NK-92 (cell line): ENCODE results near the gene TOMT.

Experiments
- DNase-seq: peaks from one replicate; lab custom pipeline; 2025; ENCODE audit not compliant: unreplicated experiment; lab: John Stamatoyannopoulos, UW

TOMT gene, protein sequence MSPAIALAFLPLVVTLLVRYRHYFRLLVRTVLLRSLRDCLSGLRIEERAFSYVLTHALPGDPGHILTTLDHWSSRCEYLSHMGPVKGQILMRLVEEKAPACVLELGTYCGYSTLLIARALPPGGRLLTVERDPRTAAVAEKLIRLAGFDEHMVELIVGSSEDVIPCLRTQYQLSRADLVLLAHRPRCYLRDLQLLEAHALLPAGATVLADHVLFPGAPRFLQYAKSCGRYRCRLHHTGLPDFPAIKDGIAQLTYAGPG

DNA sequence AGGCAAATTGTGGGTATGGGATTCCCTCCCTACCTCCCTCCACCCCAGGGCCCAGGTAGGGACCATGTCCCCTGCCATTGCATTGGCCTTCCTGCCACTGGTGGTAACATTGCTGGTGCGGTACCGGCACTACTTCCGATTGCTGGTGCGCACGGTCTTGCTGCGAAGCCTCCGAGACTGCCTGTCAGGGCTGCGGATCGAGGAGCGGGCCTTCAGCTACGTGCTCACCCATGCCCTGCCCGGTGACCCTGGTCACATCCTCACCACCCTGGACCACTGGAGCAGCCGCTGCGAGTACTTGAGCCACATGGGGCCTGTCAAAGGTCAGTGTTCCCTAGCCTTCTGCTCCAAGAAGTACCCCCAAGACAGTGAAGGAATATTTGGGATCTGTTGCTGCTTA is at the start of gene TOMT:
TOMT (plus strand) TSS at position 37 of the 400 bp plus-strand sequence; CDS start at position 65, 28 bp downstream.
- no peak for DNase-seq

DNA sequence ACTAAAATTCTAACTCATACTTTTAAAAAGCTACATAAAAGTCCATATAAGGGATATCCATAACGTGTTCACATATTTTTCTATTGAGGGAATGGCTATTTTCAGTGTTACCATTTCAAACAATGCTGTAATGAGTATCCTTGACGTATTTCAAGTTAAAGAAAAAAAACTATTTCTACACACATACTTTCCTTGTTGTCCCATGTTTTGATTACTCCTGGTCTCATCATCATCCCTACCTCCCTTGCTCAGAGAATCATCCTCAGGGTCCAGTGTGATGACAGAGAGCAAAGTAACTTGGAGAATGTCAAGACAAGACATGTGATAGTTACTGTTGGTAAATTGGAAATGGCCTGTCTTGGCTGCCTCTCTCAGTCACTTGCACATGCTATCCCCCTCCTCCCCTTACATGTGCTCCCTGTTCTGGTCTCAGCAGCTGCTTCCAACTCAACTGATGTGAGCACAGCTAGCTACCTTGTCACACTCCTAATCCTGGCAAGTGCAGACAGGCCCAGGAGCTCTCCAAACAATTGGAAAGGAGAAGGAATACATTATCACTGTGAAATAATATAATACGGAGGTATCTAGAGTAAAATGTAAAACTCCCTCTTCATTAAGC is 47.2 kb upstream of the TOMT start:
- no peak for DNase-seq

DNA sequence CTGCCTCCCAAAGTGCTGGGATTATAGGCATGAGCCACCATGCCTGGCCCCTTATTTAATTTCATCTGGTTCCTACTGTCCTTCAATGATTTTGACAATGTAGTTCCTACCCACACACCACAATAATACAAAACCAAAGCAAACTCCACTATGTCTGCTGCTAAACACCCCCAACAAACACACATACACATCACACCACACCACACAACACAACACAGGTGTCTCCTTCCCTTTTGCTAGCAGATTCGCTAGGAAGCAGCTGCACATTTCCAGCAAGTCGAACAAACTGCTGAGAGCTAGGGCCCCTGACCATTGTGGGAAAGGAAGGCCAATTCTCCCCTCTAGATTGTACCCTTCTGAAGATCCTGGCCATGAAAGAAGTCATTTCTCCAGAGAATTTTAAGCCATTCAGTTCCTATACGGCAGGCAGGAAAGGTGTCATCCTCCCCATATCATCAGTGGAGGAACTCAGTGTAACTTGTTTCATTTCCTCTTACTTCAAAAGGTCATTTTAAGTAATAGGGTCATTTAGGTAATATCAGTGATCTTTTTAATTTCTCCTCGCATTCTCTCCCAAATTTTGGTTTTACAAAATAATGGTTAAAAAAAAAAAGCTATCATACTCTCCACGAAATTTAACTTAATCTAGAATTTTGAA is 43.9 kb upstream of the TOMT start:
- DNase-seq: no peak

DNA sequence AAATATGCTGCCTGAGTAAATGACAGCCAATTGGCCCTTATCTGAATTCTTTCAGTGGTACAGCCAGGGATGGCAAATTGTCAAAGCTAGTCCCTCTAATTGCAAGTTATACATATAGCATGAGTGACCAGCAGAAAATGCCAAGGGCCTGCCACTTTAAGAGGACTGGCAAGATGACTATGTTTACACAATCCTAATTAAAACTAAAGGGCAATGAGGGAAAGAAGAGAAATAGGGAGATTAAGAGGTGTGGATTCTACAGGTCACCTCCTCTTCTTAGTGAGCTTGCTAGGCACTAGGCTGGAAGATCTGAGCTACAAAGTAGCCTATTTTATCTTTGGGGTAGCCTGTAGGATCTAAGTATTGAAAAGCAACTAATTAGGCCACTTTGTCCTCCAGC is 38.9 kb upstream of the TOMT start:
- DNase-seq: no peak

DNA sequence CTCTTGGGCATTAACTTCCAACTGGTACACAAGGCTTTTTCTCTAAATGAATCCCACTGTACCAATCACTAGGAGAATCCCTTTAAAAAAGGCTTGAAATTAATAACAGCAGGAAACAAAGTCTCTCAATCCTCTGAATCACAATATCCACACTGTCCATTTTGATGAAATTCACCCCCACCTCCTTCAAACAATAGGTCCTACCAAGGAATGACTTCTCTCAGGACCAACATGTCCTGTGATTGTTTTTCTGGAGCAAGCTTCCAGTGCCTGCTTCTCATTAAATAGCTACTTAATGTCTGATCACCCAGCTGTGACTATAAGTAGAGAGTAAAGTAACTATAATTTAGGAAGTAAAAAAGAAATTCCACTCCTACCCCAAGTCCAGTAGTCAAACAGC is 38.5 kb upstream of the TOMT start:
- DNase-seq: no peak

DNA sequence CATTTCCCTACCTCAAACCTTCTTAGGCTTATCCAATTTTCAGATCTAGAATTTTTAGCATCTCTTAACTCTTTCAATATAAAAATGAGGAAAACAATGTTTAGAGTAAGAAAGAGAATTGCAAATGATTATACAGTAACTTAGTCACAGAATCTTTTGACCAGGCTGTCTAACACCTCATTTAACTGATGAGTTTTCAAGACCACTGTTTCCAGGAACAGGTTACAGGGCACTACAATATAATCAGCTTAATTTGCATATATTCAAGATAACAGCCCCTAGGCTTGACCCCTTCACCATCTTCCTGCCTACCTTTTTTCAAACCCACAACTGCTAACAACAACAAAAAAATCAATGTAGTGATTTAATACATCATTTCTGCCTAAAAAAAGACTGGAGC is 38.0 kb upstream of the TOMT start:
- DNase-seq: no peak

DNA sequence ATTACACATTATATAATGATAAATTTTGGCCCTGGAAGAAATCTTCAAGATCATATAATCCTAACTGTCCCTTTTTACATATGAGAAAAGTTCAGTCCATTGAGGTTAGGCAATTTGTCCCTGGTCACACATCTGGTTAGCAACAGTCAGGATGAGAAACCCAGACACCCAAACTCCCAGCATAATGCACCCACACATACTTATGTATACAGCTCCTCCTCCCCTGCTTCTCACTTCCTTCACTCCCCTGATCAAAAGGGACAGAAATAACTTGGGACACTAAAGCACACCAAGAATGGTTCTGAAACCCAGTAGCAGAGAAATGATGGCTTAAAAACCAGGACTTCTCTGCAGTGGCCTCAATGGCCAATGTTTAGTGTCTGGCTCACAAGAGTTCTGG is 36.5 kb upstream of the TOMT start:
- no peak for DNase-seq

DNA sequence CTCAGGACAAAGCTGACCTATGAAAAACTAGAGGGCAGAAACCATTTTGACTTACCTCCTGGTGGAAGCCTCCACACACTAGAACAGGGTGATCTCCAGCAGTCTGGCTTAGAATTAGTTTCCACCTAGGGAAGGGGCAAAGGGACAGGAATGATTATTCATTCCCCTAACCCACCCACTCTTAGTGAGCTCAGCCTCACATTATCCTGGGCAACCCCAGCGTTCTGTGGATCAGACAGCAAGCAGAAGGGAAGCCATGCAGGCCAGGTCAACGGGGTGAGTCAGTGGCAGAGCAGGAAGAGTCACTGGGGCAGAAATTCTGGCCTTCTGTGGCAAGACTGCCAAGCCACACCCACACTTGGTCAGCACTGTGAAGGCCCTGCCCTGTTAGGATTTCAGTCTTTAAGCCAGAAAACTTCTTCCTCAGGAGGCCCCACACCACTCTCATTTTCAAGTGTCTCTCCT is 35.9 kb upstream of the TOMT start:
- no peak for DNase-seq

DNA sequence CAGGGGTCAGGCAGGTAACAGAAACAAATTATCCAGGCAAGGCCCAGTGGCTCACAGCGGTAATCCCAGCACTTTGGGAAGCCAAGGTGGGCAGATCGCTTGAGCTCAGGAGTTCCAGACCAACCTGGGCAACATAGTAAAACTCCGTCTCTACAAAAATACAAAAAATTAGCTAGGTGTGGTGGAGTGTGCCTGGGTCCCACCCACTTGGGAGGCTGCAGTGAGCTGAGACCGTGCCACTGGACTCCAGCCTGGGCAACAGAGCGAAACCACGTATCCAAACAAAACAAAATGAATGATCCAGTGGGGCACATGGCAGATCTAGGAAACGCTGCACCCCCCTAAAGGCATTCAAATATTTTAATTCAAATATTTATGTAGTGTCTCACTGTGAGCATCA is 35.2 kb upstream of the TOMT start:
- no peak for DNase-seq

DNA sequence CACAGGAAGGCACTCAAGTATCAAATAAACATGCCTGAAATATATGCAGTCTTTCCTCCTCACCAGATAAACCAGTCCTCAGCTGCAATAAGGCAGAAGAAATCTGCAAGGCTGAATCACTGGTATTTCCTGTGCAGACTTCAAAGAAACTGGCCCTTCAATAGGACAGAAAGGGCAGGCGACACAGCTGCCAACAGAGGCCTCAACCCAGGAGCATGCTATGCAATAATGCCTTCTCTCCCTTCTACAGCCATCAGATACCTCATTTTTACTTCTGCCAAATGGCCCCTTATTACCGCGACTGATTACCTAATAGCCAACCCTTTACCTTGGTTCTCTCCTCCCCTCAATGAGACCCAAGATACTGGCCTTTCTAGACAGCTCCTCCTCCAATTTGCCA is 33.4 kb upstream of the TOMT start:
- DNase-seq: no peak

DNA sequence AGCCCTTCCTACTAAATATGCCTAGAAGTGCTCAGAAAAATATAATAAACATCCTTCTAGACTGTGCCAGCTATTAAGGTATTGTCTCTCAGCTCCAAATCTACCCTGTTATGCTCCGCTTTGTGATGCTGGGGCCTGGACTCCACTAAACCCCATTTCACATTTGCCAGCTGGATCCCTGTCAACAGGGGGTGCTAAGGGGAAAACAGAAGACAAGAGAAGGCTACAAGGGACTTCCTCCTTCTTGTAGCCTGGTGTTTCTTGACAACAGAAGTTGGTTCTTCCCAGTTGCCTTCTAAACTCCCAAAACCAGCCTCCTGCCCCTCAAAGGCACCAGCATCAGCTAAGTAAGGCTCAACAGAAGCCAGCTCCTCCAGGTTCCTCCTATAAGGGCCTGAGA is 30.6 kb upstream of the TOMT start:
- no peak for DNase-seq

DNA sequence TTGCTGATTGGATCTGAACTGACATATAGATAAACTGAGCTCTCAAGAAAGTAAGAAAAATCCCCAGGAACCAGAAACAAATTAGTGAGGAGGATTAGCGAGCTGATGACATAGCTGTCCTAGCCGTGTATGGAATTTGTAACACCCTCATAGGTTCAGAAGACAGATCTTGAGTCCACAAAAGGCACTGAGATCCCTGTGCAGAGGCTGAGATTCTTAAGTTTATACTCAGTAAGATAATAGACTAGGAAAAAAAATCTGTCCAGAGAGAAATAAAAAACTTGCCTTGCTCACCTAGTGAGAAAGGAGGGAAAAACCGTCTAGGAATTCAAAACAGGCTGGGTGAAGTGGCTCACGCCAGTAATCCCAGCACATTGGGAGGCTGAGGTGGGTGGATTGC is 30.0 kb upstream of the TOMT start:
- DNase-seq: no peak

DNA sequence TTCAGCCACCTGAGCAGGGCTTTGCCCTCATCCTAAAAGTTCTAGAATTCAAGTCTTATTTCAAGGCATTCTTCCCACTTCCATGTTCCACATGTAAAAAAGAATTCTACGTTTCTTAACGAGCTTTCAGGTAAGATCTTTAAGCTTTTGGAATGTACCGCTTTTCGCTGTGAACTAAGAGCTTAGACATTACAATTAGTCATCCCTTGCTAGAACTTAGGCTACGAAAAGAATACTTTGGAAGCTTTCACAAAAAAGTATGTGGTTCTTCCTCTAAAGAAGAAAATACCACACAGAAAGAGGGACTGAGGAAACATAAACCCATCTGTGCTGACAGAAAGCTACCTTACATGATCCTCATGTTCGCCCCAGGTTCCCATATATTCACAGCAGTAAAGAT is 27.2 kb upstream of the TOMT start:
- no peak for DNase-seq

DNA sequence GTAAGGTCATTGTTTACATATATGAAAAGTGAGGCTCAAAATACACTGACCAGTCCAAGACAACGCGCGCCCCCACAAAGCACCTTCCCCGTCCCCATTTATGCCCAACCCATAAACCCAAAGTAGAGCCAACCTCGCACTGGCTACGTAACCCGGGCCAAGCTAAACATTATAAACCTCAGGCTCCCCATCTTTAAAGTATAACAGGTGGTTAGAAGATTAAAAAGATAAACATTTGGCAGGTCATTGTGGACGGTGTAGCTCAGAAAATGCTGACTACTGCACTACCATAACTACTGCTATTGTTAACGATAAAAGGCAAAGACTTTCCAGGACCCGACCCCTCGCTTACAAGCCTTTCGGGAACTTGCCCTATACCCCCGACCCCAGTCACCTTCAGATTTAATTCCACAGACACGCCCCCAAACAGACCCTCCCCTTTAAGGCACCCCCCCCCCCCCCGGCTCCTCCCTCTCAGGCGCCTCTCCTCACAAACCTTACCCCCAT is 25.9 kb upstream of the TOMT start:
- DNase-seq: no peak

DNA sequence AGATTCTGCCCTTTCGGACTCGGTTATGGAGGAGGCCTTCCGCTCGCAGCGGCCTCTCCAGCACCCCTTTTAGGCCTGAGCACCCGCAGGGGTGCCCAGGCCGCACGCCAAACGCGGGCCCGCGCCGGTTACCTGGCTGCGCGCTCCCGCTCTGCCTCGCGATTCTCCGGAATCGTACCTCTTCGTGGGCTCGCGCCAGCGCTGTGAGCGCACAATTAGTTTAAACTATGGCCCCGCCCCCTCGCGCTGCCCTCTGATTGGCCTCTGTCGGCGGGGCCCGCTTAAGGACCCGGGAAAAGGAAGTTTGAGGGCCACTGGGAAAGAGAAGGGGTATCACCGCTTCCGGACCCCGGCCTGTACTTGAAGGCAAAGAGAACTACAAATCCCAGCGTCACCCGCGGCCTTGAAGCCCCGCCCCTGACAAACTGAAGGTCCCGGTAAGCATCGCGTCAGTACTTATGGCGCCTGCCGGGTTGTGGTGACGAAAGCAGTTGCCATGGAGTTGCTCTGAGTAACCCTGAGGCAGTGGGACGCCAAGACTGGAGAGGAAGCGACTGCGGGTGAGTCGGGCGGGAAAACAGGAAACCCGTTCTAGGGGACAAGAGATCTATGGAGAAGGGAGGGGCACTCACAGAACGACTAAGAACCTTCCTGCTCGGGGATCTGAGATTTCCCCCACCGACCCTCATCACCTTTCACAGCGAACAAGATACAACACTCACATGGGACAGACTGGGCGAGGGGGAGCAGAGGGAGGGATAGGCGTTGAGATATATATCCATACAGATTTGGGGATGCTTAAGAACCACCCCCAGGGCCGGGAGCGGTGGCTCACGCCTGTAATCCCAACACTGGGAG is 25.2 kb upstream of the TOMT start, which contains the start of the genes LRRC51 and NUMA1:
LRRC51 (plus strand) TSS at position 525 of the 858 bp plus-strand sequence. CDS start 8,234 bp downstream, outside the sequence.
NUMA1 (minus strand) TSS at position 217 of the 858 bp plus-strand sequence. CDS start 44,599 bp downstream, outside the sequence.
- peak; percentile 95 for DNase-seq

DNA sequence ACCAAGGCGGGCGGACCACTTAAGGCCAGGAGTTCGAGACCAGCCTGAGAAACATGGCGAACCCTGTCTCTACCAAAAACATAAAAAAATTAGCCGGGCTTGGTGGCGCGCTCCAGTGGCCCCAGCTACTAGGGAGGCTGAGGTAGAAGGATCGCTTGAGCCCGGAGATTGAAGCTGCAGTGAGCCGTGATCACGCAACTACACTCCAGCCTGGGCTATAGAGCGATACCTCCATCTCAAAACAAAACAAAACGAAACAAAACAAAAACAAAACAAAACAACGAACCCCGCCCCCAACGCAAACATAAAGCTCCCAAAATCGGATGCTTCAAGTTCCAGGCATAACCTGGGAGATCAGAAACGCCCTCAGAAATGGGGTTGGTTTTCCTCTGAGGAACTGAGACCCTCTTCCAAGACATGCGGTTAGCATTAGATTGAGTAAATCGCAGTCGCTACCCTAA is 24.5 kb upstream of the TOMT start:
- no peak for DNase-seq

DNA sequence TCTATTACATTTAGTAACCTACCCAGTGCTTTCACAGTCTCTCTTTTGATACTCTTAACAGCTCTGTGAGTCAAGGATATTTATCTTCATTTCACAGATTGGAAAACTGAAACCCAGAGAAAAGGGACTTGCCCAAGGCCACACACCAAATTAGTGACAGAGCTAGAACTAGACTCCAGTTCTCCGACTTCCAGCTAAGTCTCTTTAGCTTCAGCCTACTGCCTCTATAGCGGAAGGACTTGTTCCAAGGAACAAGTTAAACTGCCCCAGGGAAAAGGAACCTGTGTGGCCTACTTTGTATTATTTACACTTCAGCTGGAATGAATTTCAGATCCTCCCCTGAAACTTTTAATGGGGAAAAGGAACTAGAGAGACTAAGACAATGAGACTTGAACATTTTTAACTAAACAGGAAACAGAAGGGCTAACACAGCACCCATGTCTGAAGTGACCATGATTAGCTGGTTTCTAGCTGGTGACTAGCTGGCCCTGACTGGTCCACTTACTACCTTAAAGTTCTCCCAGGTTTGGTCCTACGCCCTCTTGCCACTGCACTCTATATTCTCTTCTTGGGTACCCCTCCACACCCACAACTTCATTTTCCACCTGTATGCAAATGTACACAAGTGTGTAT is 23.8 kb upstream of the TOMT start:
- DNase-seq: no peak

DNA sequence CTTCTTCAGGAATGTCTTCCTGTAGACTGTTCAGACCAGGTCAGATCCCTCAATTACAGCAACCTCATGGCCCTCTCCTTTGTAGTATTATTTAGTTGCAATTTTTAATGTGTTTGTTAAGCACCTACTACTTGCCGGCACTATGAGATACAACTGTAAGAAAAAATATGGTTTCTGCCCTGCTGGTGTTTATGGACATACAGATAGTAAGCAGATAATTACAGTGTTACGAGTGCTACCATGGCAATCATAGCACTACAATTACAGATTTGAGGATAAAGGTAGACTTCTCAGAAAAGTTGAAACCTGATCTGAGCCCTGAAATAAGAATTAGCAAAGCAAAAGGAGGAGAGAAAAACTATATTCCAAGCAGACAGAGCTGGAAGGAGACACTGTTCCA is 22.3 kb upstream of the TOMT start:
- DNase-seq: no peak

DNA sequence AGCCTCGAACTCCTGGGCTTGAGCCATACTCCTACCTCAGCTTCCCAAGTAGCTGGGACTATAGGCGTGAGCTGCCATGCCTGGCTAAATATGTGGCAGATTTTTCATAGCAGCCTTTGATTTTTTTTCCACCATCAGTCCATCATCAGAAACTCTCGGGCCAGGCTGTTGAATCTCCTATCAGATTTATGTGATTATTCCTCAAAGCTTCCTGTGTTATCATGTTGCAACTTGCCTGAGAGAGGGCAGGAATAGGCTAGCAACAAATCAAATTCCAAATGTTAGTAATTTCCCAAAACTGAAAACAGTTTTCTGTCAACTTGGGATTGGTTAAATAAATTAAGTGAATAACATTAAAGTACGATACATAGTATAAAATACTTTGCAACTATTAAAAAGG is 21.6 kb upstream of the TOMT start:
- DNase-seq: no peak

DNA sequence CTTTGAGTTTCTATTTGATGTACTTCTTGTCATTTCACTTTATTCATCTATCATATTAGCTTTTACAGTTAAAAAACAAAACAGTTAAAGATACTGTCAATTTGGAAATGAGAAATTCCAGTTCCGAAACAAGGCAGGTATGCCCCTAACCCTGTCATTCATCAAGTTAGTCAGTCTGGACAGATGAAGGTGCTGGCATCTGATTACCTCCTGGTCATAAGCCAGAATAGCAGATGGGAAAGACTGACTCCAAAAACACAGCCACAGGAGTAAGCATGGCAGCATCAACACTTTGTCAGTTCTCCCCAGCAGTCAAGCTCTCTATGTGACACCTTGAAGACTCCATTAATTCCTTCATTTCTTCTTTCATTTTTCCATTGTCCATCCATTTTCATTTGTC is 20.8 kb upstream of the TOMT start:
- no peak for DNase-seq
